SU-DHL-6 (cell line): ENCODE results near the gene MAP3K2.

Experiments
- H2AFZ ChIP-seq: fragments of 200-600 bp; sonication (generic); 2 replicates; pipeline ENCODE4 v1.6.1; 2014; ENCODE audit warnings: low read depth, mild to moderate bottlenecking, moderate library complexity, mixed read lengths, antibody characterized with exemption, low read length; ENCODE audit not compliant: severe bottlenecking
- H3F3A ChIP-seq: fragments of 200-600 bp; shearing (Covaris generic); 2 replicates; pipeline ENCODE4 v1.6.0; 2016; ENCODE audit warnings: antibody characterized with exemption, mild to moderate bottlenecking; ENCODE audit not compliant: insufficient read depth
- H3K27ac ChIP-seq: fragments of 200-600 bp; sonication (generic); 2 replicates; pipeline ENCODE4 v1.5.1; 2016; ENCODE audit warnings: low read depth, mild to moderate bottlenecking, low read length, moderate library complexity, mixed read lengths
- H3K27me3 ChIP-seq: fragments of 200-600 bp; sonication (generic), shearing (Covaris generic); 2 replicates; pipeline ENCODE4 v1.6.0; 2014; ENCODE audit warnings: mild to moderate bottlenecking, low read length
- H3K36me3 ChIP-seq: fragments of 200-600 bp; sonication (generic); 2 replicates; pipeline ENCODE4 v1.6.1; 2014; ENCODE audit warnings: mild to moderate bottlenecking, low read length, mixed read lengths
- H3K4me2 ChIP-seq: fragments of 300-600, 200-600 bp; shearing (Covaris generic), sonication (generic); 2 replicates; pipeline ENCODE4 v1.6.0; 2014; ENCODE audit warnings: low read length, low read depth, mild to moderate bottlenecking; ENCODE audit not compliant: poor library complexity, severe bottlenecking
- H3K4me3 ChIP-seq: fragments of 200-600 bp; sonication (generic); 2 replicates; pipeline ENCODE4 v1.5.1; 2014; ENCODE audit warnings: antibody characterized with exemption, low read length, mild to moderate bottlenecking, mixed read lengths; ENCODE audit not compliant: insufficient read depth, poor library complexity, severe bottlenecking
- H3K79me2 ChIP-seq: fragments of 200-600 bp; sonication (generic); 2 replicates; pipeline ENCODE4 v1.6.1; 2014; ENCODE audit warnings: mild to moderate bottlenecking, low read length, moderate library complexity; ENCODE audit not compliant: insufficient read depth
- H3K9ac ChIP-seq: fragments of 200-600 bp; sonication (generic); 2 replicates; pipeline ENCODE4 v1.7.0; 2014; ENCODE audit warnings: mild to moderate bottlenecking, low read length
- H3K9me2 ChIP-seq: fragments of 200-600 bp; sonication (generic); replicated peaks from 2 replicates; pipeline ENCODE4 v1.6.1; 2014; ENCODE audit warnings: low read length; ENCODE audit not compliant: insufficient read depth
- H3K9me3 ChIP-seq: fragments of 200-600 bp; sonication (generic); 2 replicates; pipeline ENCODE4 v1.6.1; 2014; ENCODE audit warnings: low read length, mixed read lengths; ENCODE audit not compliant: insufficient read depth
- H4K20me1 ChIP-seq: fragments of 200-600 bp; sonication (generic); 2 replicates; pipeline ENCODE4 v1.6.1; 2014; ENCODE audit warnings: low read depth, mild to moderate bottlenecking, antibody characterized with exemption, low read length, moderate library complexity, mixed read lengths
- EZH2phosphoT487 ChIP-seq: fragments of 200-600 bp; sonication (generic), shearing (Covaris generic); conservative IDR thresholded peaks from 2 replicates; pipeline ENCODE4 v1.6.1; 2018; ENCODE audit warnings: mild to moderate bottlenecking, antibody characterized with exemption, low read length, moderate library complexity, mixed read lengths
- TF ChIP-seq, protein P1 (sequence below): fragments of 200-600 bp; sonication (generic); IDR thresholded peaks from one replicate; pipeline ENCODE4 v1.5.1; 2017; ENCODE audit warnings: antibody characterized with exemption, mild to moderate bottlenecking, low read length, moderate library complexity; ENCODE audit not compliant: insufficient read depth, poor library complexity, severe bottlenecking

MAP3K2 gene

DNA sequence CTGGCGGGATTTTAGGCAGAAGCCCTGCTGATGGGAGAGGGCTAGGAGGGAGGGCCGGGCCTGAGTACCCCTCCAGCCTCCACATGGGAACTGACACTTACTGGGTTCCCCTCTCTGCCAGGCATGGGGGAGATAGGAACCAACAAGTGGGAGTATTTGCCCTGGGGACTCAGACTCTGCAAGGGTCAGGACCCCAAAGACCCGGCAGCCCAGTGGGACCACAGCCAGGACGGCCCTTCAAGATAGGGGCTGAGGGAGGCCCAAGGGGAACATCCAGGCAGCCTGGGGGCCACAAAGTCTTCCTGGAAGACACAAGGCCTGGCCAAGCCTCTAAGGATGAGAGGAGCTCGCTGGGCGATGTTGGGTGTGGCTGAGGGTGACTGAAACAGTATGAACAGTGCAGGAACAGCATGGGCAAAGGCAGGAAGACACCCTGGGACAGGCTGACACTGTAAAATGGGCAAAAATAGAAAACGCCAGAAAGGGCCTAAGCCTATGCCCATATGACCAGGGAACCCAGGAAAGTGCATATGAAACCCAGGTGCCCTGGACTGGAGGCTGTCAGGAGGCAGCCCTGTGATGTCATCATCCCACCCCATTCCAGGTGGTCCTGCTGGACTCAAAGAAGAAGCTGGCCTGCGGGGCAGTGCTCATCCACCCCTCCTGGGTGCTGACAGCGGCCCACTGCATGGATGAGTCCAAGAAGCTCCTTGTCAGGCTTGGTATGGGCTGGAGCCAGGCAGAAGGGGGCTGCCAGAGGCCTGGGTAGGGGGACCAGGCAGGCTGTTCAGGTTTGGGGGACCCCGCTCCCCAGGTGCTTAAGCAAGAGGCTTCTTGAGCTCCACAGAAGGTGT, 39.0 kb upstream of the MAP3K2 start:
- Histone ChIP-seq H3K27ac (no peak overlapping the region), H3K27me3 (no peaks in the 10 kb centered on the region), H3K9me2 (no peaks in the 10 kb centered on the region), H3F3A (no peaks in the 10 kb centered on the region), H3K9ac (no peak overlapping the region), H3K4me2 (no peak overlapping the region), H3K9me3 (no peaks in the 10 kb centered on the region), H3K36me3 (no peaks in the 10 kb centered on the region), H2AFZ (no peak overlapping the region), H3K79me2 (no peaks in the 10 kb centered on the region), H3K4me3 (no peak overlapping the region), H4K20me1 (no peaks in the 10 kb centered on the region)
- TF ChIP-seq, protein P1, sequence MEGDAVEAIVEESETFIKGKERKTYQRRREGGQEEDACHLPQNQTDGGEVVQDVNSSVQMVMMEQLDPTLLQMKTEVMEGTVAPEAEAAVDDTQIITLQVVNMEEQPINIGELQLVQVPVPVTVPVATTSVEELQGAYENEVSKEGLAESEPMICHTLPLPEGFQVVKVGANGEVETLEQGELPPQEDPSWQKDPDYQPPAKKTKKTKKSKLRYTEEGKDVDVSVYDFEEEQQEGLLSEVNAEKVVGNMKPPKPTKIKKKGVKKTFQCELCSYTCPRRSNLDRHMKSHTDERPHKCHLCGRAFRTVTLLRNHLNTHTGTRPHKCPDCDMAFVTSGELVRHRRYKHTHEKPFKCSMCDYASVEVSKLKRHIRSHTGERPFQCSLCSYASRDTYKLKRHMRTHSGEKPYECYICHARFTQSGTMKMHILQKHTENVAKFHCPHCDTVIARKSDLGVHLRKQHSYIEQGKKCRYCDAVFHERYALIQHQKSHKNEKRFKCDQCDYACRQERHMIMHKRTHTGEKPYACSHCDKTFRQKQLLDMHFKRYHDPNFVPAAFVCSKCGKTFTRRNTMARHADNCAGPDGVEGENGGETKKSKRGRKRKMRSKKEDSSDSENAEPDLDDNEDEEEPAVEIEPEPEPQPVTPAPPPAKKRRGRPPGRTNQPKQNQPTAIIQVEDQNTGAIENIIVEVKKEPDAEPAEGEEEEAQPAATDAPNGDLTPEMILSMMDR, result no peak
- no peak for TF ChIP-seq EZH2phosphoT487

DNA sequence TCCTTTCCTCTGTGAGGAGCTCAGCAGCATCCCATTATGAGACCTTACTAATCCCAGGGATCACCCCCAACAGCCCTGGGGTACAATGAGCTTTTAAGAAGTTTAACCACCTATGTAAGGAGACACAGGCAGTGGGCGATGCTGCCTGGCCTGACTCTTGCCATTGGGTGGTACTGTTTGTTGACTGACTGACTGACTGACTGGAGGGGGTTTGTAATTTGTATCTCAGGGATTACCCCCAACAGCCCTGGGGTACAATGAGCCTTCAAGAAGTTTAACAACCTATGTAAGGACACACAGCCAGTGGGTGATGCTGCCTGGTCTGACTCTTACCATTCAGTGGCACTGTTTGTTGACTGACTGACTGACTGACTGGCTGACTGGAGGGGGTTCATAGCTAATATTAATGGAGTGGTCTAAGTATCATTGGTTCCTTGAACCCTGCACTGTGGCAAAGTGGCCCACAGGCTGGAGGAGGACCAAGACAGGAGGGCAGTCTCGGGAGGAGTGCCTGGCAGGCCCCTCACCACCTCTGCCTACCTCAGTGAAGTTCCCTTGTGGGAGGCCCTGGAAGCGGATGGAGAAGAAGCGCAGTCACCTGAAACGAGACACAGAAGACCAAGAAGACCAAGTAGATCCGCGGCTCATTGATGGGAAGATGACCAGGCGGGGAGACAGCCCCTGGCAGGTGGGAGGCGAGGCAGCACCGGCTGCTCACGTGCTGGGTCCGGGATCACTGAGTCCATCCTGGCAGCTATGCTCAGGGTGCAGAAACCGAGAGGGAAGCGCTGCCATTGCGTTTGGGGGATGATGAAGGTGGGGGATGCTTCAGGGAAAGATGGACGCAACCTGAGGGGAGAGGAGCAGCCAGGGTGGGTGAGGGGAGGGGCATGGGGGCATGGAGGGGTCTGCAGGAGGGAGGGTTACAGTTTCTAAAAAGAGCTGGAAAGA, 38.0 kb upstream of the MAP3K2 start:
- Histone ChIP-seq H3K27ac (no peak overlapping the region), H3K79me2 (no peaks in the 10 kb centered on the region), H3K4me2 (no peak overlapping the region), H3K9me2 (no peaks in the 10 kb centered on the region), H3F3A (no peaks in the 10 kb centered on the region), H3K36me3 (no peaks in the 10 kb centered on the region), H3K9me3 (no peaks in the 10 kb centered on the region), H3K27me3 (no peaks in the 10 kb centered on the region), H4K20me1 (no peaks in the 10 kb centered on the region), H3K9ac (no peak overlapping the region), H3K4me3 (no peak overlapping the region), H2AFZ (no peak overlapping the region)
- TF ChIP-seq, protein P1, result no peak
- TF ChIP-seq EZH2phosphoT487, result no peak

DNA sequence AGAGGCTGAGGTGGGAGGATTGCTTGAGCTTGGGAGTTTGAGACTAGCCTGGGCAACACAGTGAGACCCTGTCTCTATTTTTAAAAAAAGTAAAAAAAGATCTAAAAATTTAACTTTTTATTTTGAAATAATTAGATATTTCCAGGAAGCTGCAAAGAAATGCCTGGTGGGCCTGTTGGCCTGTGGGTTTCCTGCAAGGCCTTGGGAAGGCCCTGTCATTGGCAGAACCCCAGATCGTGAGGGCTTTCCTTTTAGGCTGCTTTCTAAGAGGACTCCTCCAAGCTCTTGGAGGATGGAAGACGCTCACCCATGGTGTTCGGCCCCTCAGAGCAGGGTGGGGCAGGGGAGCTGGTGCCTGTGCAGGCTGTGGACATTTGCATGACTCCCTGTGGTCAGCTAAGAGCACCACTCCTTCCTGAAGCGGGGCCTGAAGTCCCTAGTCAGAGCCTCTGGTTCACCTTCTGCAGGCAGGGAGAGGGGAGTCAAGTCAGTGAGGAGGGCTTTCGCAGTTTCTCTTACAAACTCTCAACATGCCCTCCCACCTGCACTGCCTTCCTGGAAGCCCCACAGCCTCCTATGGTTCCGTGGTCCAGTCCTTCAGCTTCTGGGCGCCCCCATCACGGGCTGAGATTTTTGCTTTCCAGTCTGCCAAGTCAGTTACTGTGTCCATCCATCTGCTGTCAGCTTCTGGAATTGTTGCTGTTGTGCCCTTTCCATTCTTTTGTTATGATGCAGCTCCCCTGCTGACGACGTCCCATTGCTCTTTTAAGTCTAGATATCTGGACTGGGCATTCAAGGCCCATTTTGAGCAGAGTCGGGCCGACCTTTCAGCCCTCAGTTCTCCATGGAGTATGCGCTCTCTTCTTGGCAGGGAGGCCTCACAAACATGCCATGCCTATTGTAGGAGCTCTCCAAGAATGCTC, 37.1 kb upstream of the MAP3K2 start:
- Histone ChIP-seq H3K27ac (no peak overlapping the region), H3K4me2 (no peak overlapping the region), H2AFZ (no peak overlapping the region), H3K4me3 (no peak overlapping the region), H3K9me3 (no peaks in the 10 kb centered on the region), H4K20me1 (no peaks in the 10 kb centered on the region), H3K36me3 (no peaks in the 10 kb centered on the region), H3K79me2 (no peaks in the 10 kb centered on the region), H3K9ac (no peak overlapping the region), H3K27me3 (no peaks in the 10 kb centered on the region), H3F3A (no peaks in the 10 kb centered on the region), H3K9me2 (no peaks in the 10 kb centered on the region)
- TF ChIP-seq, protein P1, result no peak
- no peak for TF ChIP-seq EZH2phosphoT487
